ENCODE results near the gene LCA5L.
A peak's percentile ranks its signal among the peaks of the same experiment; 100 is the strongest.

DNA sequence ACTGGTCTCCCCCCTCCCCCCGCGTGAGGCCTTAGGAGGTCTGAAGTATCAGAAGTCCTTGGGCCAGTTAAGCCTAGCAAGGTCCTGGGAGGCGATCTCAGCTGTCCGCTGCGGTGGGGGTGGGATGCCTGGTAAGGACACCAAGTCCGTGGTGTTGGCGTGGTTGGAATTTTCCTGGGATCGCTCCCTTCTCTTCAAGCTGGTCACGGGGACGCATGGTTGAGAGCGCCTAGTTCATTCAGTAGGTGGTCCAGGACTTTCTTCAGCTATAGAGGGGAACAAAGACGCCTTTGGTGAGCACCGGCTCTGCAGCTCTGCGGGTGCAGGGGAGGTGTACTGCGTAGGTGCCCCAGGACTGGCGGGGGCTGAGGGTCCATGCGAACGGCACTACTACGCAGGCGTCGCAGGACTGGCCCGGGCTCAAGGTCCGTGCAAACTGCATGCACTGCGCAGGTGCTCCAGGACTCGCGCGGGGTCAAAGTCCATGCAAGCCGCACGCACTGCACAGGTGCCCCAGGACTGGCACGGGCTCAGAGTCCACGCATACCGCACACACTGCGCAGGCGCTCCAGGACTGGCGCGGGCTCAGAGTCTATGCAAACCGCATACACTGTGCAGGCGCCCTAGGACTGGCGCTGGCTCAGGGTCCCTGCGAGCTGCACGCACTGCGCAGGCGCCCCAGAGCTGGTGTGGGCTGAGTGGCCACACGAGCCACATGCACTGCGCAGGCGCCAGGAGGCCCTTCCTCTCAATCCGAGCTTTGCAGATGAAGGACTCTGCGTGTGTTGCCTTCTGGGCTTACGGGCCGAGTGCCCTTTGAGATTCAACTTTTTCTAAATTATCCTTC, 60.1 kb downstream of the LCA5L start:
- no peak for TF ChIP-seq NR3C1 (CRISPR knock-in tag; IDR thresholded peaks at IDR 0.05)
- peak; percentile 61 for TF ChIP-seq NR2C2 (CRISPR knock-in tag; IDR thresholded peaks at IDR 0.05; ENCODE audit: borderline replicate concordance)
- TF ChIP-seq, protein P1, sequence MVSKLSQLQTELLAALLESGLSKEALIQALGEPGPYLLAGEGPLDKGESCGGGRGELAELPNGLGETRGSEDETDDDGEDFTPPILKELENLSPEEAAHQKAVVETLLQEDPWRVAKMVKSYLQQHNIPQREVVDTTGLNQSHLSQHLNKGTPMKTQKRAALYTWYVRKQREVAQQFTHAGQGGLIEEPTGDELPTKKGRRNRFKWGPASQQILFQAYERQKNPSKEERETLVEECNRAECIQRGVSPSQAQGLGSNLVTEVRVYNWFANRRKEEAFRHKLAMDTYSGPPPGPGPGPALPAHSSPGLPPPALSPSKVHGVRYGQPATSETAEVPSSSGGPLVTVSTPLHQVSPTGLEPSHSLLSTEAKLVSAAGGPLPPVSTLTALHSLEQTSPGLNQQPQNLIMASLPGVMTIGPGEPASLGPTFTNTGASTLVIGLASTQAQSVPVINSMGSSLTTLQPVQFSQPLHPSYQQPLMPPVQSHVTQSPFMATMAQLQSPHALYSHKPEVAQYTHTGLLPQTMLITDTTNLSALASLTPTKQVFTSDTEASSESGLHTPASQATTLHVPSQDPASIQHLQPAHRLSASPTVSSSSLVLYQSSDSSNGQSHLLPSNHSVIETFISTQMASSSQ (IDR thresholded peaks at IDR 0.05; ENCODE audit: low read depth) = no peak; the same call in 1 of the 2 replicates
- TF ChIP-seq, protein P1 (CRISPR knock-in tag; IDR thresholded peaks at IDR 0.05; ENCODE audit: borderline replicate concordance) = peak; percentile 86; the same call in 1 of the 2 replicates
- TF ChIP-seq, protein P2, sequence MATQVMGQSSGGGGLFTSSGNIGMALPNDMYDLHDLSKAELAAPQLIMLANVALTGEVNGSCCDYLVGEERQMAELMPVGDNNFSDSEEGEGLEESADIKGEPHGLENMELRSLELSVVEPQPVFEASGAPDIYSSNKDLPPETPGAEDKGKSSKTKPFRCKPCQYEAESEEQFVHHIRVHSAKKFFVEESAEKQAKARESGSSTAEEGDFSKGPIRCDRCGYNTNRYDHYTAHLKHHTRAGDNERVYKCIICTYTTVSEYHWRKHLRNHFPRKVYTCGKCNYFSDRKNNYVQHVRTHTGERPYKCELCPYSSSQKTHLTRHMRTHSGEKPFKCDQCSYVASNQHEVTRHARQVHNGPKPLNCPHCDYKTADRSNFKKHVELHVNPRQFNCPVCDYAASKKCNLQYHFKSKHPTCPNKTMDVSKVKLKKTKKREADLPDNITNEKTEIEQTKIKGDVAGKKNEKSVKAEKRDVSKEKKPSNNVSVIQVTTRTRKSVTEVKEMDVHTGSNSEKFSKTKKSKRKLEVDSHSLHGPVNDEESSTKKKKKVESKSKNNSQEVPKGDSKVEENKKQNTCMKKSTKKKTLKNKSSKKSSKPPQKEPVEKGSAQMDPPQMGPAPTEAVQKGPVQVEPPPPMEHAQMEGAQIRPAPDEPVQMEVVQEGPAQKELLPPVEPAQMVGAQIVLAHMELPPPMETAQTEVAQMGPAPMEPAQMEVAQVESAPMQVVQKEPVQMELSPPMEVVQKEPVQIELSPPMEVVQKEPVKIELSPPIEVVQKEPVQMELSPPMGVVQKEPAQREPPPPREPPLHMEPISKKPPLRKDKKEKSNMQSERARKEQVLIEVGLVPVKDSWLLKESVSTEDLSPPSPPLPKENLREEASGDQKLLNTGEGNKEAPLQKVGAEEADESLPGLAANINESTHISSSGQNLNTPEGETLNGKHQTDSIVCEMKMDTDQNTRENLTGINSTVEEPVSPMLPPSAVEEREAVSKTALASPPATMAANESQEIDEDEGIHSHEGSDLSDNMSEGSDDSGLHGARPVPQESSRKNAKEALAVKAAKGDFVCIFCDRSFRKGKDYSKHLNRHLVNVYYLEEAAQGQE (IDR thresholded peaks at IDR 0.05; ENCODE audit: borderline replicate concordance in 1 of 2, low read depth in 1 of 2, low read length in 2 of 2) = no peak
- TF ChIP-seq, protein P3, sequence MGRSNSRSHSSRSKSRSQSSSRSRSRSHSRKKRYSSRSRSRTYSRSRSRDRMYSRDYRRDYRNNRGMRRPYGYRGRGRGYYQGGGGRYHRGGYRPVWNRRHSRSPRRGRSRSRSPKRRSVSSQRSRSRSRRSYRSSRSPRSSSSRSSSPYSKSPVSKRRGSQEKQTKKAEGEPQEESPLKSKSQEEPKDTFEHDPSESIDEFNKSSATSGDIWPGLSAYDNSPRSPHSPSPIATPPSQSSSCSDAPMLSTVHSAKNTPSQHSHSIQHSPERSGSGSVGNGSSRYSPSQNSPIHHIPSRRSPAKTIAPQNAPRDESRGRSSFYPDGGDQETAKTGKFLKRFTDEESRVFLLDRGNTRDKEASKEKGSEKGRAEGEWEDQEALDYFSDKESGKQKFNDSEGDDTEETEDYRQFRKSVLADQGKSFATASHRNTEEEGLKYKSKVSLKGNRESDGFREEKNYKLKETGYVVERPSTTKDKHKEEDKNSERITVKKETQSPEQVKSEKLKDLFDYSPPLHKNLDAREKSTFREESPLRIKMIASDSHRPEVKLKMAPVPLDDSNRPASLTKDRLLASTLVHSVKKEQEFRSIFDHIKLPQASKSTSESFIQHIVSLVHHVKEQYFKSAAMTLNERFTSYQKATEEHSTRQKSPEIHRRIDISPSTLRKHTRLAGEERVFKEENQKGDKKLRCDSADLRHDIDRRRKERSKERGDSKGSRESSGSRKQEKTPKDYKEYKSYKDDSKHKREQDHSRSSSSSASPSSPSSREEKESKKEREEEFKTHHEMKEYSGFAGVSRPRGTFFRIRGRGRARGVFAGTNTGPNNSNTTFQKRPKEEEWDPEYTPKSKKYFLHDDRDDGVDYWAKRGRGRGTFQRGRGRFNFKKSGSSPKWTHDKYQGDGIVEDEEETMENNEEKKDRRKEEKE (IDR thresholded peaks at IDR 0.05) = no peak
- no peak; the same call in 1 of the 2 replicates for TF ChIP-seq ZNF589 (CRISPR knock-in tag; conservative IDR thresholded peaks at IDR 0.05)
